SK-N-SH treated with all-trans-retinoic acid at 6 μM for 48 hours (cell line): ENCODE measurements around the gene TSC22D4.

ENCODE experiments used
- ATAC-seq: fragments of 200-7000 bp; cut with Tn5 transposase; 3 replicates; pipeline ENCODE4 v1.9.1; 2020; ENCODE audit warnings: mild to moderate bottlenecking, moderate library complexity
- ARNTL ChIP-seq: fragments of 450-650 bp; formaldehyde crosslinking; IDR thresholded peaks from 2 replicates; pipeline ENCODE4 v1.5.0; 2020; ENCODE audit warnings: low read depth, mild to moderate bottlenecking, moderate library complexity, borderline replicate concordance
- BACH2 ChIP-seq: fragments of 250-450 bp; sonication (Bioruptor Pico); IDR thresholded peaks from 2 replicates; pipeline ENCODE4 v1.9.0; 2021; ENCODE audit warnings: mild to moderate bottlenecking, borderline replicate concordance
- CSRNP3 ChIP-seq: fragments of 250-450 bp; sonication (Bioruptor Pico); IDR thresholded peaks from 2 replicates; pipeline ENCODE4 v1.5.1; 2021; ENCODE audit warnings: mild to moderate bottlenecking, moderate library complexity
- ESRRG ChIP-seq: fragments of 250-450 bp; sonication (Bioruptor Pico); IDR thresholded peaks from 2 replicates; pipeline ENCODE4 v1.6.1; 2021; ENCODE audit warnings: mild to moderate bottlenecking
- ISL1 ChIP-seq: fragments of 250-450 bp; sonication (Bioruptor Pico); IDR thresholded peaks from 2 replicates; pipeline ENCODE4 v2.1.2; 2022; ENCODE audit warnings: mild to moderate bottlenecking, moderate library complexity
- OSR1 ChIP-seq: fragments of 250-450 bp; sonication (Bioruptor Pico); IDR thresholded peaks from 2 replicates; pipeline ENCODE4 v1.8.0; 2022; ENCODE audit warnings: moderate library complexity, mild to moderate bottlenecking, inconsistent platforms
- PATZ1 ChIP-seq: fragments of 250-450 bp; sonication (Bioruptor Pico); IDR thresholded peaks from 2 replicates; pipeline ENCODE4 v1.8.0; 2020; ENCODE audit warnings: mild to moderate bottlenecking, moderate library complexity, borderline replicate concordance
- RARB ChIP-seq: fragments of 250-450 bp; sonication (Bioruptor Pico); IDR thresholded peaks from 2 replicates; pipeline ENCODE4 v1.8.0; 2021; ENCODE audit warnings: mild to moderate bottlenecking, moderate library complexity
- SNAI2 ChIP-seq: fragments of 250-450 bp; sonication (Bioruptor Pico); IDR thresholded peaks from 2 replicates; pipeline ENCODE4 v1.5.0; 2020; ENCODE audit warnings: mild to moderate bottlenecking, moderate library complexity
- TCF4 ChIP-seq: fragments of 250-450 bp; sonication (Bioruptor Pico); IDR thresholded peaks from 2 replicates; pipeline ENCODE4 v1.8.0; 2021; ENCODE audit warnings: mild to moderate bottlenecking, moderate library complexity, borderline replicate concordance
- TOX ChIP-seq: fragments of 250-450 bp; sonication (Bioruptor Pico); IDR thresholded peaks from 2 replicates; pipeline ENCODE4 v1.8.0; 2021; ENCODE audit warnings: mild to moderate bottlenecking, moderate library complexity, borderline replicate concordance
- TSHZ2 ChIP-seq: fragments of 250-450 bp; sonication (Bioruptor Pico); IDR thresholded peaks from 2 replicates; pipeline ENCODE4 v1.5.0; 2020; ENCODE audit warnings: mild to moderate bottlenecking, moderate library complexity
- ZFP3 ChIP-seq: fragments of 250-450 bp; sonication (Bioruptor Pico); IDR thresholded peaks from 2 replicates; pipeline ENCODE4 v1.5.0; 2020; ENCODE audit warnings: mild to moderate bottlenecking, moderate library complexity
- ZFP30 ChIP-seq: fragments of 450-650 bp; formaldehyde crosslinking; IDR thresholded peaks from 2 replicates; pipeline ENCODE4 v1.5.0; 2022; ENCODE audit warnings: mild to moderate bottlenecking, moderate library complexity
- ZNF565 ChIP-seq: fragments of 450-650 bp; formaldehyde crosslinking; conservative IDR thresholded peaks from 2 replicates; pipeline ENCODE4 v1.5.0; 2020; ENCODE audit warnings: low read depth, mild to moderate bottlenecking, moderate library complexity
- TF ChIP-seq, protein P1 (sequence below): fragments of 250-450 bp; sonication (Bioruptor Pico); IDR thresholded peaks from 2 replicates; pipeline ENCODE4 v1.8.0; 2021; ENCODE audit warnings: low read depth, mild to moderate bottlenecking, moderate library complexity, borderline replicate concordance
- TF ChIP-seq, protein P2 (sequence below): fragments of 250-450 bp; sonication (Bioruptor Pico); IDR thresholded peaks from 2 replicates; pipeline ENCODE4 v1.5.1; 2020; ENCODE audit warnings: low read depth, mild to moderate bottlenecking, moderate library complexity

Gene TSC22D4

DNA sequence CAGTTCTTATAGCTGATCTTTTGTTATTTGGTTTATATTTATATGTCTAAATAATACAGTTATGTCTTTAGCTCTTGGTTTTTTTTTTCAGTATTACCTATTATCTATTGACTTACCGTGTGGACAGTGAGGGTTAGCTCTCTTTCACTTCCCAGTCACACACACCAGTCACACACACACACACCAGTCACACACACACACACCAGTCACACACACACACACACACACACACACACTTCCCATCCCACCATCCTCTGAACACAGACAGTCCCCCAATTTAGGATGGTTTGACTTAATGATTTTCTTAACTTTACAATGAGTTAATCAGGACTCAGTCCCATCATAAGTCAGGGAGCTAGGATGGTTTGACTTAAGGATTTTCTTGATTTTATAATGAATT is 41.1 kb upstream of the TSC22D4 start (continued):
- TF ChIP-seq OSR1 (CRISPR knock-in tag): no peak

DNA sequence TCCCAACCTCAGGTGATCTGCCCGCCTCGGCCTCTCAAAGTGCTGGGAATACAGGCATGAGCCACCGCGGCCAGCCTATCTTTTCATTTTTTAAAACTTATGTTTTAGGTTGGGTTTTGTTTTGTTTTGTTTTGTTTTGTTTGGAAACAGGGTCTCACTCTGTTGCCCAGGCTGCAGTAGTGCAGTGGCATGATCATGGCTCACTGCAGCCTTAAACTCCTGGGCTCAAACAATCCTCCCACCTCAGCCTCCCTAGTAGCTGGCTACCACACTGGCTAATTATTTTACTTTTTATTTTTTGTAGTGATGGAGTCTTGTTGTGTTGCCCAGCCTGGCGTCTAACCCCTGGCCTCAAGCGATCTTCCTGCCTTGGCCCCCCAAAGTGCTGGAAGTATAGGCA is 40.6 kb upstream of the TSC22D4 start:
- no peak for TF ChIP-seq ZNF565
- TF ChIP-seq PATZ1: no peak
- no peak for TF ChIP-seq BACH2 (CRISPR knock-in tag)
- no peak for TF ChIP-seq ISL1 (CRISPR knock-in tag)
- no peak for TF ChIP-seq TSHZ2 (CRISPR knock-in tag)
- TF ChIP-seq TOX (CRISPR knock-in tag): no peak
- no peak for TF ChIP-seq ESRRG (CRISPR knock-in tag)
- TF ChIP-seq RARB (CRISPR knock-in tag): no peak
- no peak for TF ChIP-seq ARNTL
- TF ChIP-seq, protein P1, sequence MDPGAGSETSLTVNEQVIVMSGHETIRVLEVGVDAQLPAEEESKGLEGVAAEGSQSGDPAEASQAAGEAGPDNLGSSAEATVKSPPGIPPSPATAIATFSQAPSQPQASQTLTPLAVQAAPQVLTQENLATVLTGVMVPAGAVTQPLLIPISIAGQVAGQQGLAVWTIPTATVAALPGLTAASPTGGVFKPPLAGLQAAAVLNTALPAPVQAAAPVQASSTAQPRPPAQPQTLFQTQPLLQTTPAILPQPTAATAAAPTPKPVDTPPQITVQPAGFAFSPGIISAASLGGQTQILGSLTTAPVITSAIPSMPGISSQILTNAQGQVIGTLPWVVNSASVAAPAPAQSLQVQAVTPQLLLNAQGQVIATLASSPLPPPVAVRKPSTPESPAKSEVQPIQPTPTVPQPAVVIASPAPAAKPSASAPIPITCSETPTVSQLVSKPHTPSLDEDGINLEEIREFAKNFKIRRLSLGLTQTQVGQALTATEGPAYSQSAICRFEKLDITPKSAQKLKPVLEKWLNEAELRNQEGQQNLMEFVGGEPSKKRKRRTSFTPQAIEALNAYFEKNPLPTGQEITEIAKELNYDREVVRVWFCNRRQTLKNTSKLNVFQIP (CRISPR knock-in tag): no peak
- no peak for TF ChIP-seq CSRNP3 (CRISPR knock-in tag)
- TF ChIP-seq SNAI2 (CRISPR knock-in tag): no peak
- TF ChIP-seq ZFP30 (CRISPR knock-in tag): no peak
- TF ChIP-seq, protein P2, sequence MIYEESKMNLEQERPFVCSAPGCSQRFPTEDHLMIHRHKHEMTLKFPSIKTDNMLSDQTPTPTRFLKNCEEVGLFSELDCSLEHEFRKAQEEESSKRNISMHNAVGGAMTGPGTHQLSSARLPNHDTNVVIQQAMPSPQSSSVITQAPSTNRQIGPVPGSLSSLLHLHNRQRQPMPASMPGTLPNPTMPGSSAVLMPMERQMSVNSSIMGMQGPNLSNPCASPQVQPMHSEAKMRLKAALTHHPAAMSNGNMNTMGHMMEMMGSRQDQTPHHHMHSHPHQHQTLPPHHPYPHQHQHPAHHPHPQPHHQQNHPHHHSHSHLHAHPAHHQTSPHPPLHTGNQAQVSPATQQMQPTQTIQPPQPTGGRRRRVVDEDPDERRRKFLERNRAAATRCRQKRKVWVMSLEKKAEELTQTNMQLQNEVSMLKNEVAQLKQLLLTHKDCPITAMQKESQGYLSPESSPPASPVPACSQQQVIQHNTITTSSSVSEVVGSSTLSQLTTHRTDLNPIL (CRISPR knock-in tag): no peak
- ATAC-seq: no peak

DNA sequence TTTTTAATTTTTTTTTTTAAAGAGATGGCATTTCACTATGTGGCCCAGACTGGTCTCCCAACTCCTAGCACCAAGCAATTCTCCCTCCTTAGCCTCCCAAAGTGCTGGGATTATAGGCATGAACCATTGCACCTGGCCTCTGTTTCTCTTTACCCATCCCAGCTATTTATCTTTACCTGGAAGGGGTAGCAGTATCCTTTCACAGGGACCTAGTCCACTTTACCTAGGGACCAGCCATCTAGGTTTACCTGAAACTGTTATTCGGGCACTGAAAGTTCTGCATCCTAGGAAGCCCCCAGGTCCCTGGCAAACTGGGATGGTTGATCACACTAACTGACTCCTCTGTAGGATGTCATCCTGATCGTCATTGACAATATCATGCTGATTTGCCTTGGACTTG is 38.3 kb upstream of the TSC22D4 start:
- ATAC-seq: no peak
- TF ChIP-seq ZFP3 (CRISPR knock-in tag): no peak
- no peak for TF ChIP-seq TOX (CRISPR knock-in tag)
- TF ChIP-seq TCF4 (CRISPR knock-in tag): no peak
- TF ChIP-seq PATZ1: no peak
- TF ChIP-seq BACH2 (CRISPR knock-in tag): no peak
- TF ChIP-seq ARNTL: no peak
